Cortex of kidney (tissue), 1 donor: ENCODE data around the gene GFPT2.

ENCODE experiments used
- DNase-seq: peaks from one replicate; lab custom pipeline; 2025; lab: John Stamatoyannopoulos, UW

GFPT2 gene

DNA sequence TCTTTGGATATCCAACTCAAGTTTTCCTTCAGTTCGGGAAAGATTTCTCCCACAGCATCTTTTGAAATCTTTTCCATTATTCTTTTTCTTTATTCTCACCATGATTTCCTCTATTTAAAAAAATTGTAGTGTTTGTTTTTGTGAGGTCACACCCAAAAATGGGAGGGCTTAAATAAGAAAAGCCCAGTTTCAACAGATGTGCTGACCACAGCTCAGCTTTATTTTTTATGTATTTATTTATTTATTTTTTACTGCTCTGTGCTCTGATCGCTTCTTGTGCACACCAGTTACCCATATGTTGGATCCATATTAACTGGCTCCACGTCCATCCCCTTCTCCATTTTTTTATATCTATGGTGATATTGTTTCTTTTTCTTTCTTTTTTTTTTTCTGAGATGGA is 20.3 kb downstream of the GFPT2 start:
- DNase-seq: no peak

DNA sequence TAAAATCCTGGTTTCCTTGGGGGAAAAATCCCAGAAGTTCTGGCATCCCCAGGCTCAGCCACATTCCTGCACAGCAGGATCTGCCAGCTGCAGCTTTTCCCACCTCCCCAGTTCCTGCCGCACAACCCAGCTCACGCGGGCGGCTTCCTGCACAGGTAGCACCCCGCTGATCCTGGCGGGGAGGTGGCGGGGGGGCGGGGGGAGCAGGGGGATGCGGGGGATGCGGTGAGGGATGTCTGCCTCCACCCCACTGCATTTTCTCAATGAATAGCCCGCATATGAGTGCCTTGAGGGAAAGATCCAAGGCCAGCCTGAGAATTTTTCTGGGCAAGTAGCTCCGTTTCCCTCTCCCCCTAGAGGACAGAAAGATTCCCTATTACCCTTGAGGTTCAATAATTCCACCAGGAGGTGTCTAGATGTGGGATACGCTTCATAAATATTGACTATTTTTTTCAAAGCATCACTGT is 21.1 kb downstream of the GFPT2 start:
- no peak for DNase-seq

DNA sequence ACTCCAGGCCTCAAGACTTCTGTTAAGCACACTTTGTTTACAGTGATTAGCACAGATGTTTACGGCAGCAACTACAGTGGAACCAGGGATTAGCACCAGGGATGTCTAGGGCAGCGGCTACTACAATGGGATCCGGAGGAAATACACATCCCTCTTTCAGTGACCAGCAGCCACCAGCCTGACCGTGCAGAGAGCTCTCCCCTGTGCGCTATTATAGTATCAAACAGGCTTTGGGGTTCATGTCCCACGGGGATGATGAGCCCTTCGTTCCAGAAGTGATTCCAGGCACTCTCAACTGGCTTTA is 21.5 kb downstream of the GFPT2 start:
- DNase-seq: no peak

- no peak for DNase-seq
Observed at GRCh38 chr5:180330810-180331646, 22.1 kb downstream of the GFPT2 start.

- DNase-seq: no peak
Observed at GRCh38 chr5:180330270-180330648, 22.9 kb downstream of the GFPT2 start.

DNA sequence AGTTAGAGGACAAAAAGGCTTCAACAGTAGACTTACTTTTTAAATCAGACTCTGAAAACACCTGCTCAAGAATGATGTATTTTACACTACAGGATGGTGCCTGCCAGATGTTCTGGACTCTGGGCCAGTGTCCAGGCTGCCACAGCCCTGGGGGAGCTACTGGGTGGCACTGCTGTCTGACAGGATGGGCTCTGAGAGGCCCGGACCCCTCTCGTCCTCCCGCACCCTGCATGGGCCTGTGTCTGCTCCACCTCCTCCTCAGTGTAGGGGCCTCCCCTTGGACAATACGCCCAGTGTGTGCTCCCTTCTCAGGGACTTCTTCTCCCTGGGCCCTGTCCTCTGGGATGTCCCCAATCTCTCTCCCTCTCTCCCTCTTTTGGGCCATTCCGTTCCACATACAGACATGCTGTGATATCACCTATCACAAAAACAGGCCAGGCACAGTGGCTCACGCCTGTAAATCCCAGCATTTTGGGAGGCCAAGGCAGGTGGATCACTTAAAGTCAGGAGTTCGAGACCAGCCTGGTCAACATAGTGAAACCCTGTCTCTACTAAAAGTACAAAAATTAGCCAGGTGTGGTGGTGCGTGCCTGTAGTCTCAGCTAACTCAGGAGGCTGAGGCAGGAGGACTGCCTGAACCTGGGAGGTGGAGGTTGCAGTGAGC is 23.4 kb downstream of the GFPT2 start:
- no peak for DNase-seq

GRCh38 chr5:180329138-180329435 is 24.0 kb downstream of the GFPT2 start:
- DNase-seq: no peak

DNA sequence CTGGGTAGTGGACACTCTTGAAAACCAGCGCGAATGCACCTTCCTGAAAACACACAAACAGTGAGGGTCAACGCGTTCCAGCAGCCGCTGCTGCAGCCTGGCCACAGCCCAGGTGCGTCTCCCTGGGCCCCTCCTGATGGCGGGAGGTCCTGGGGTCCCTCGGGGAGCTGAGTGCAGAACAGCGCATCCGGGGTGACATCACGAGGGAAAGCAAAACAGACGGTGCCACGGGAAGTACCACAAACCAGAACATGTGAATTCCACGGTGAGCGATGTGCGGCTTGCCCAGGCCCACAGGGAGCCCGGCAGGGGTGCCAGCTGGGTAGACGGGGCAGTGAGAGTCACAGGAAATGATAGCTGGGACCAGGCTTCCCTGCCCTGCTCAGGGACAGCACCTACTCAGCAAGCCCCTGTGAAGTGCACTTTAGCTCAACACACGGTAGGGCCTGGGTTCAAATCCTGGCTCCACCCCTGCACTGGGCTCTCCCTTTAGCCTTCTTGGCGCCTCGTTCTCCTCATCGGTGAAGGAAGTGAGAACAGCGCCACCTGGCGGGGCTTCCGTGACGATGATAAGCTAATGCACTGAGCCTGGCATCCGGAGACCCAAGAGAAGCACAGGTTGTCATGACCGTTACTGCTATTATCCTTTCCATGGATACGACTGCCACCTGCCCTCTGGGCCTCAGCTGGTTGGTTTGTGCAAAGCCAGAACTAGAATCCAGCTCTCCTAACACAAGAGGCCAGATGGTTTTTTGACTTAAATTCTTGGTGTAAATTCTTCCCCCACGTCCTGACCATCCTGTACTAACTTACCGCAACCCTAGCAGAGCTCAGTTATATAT is 24.6 kb downstream of the GFPT2 start:
- DNase-seq: no peak

DNA sequence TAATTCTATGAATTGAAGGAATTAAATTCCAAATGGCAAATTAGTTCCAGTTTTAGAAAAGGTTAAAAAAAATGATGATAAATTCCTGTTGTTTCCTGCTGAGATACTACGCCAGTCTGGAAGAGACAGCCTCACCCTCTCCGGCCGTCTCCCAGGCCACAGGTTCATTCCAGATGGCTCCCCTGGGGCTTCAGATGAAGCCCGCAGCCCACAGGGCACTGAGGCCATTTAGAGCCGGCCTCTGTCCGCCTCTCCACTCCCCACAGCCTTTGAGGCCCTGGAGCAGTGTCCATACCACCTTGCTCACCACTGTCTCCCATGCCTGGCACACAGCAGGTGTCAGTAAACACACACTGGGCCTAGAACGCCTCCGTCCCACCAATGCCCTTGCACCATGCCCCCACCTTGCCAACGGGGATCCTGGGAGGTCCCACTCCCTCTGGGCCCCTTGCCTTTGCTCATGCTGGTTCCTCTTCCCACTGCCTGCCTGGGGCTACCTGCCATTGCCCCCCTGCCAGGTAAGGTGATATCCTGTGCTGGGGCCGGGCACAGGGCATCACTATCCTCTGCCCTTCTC is 26.1 kb downstream of the GFPT2 start:
- DNase-seq: no peak

GRCh38 chr5:180324601-180324950 is 28.6 kb downstream of the GFPT2 start:
- no peak for DNase-seq

- no peak for DNase-seq
Observed at GRCh38 chr5:180323941-180324600, 29.1 kb downstream of the GFPT2 start.

- DNase-seq: no peak
Observed at GRCh38 chr5:180323160-180323559, 30.0 kb downstream of the GFPT2 start.

GRCh38 chr5:180318456-180319089 is 34.6 kb downstream of the GFPT2 start:
- DNase-seq: no peak

GRCh38 chr5:180316586-180316985 is 36.5 kb downstream of the GFPT2 start:
- DNase-seq: no peak

GRCh38 chr5:180315762-180316212 is 37.3 kb downstream of the GFPT2 start:
- DNase-seq: no peak

DNA sequence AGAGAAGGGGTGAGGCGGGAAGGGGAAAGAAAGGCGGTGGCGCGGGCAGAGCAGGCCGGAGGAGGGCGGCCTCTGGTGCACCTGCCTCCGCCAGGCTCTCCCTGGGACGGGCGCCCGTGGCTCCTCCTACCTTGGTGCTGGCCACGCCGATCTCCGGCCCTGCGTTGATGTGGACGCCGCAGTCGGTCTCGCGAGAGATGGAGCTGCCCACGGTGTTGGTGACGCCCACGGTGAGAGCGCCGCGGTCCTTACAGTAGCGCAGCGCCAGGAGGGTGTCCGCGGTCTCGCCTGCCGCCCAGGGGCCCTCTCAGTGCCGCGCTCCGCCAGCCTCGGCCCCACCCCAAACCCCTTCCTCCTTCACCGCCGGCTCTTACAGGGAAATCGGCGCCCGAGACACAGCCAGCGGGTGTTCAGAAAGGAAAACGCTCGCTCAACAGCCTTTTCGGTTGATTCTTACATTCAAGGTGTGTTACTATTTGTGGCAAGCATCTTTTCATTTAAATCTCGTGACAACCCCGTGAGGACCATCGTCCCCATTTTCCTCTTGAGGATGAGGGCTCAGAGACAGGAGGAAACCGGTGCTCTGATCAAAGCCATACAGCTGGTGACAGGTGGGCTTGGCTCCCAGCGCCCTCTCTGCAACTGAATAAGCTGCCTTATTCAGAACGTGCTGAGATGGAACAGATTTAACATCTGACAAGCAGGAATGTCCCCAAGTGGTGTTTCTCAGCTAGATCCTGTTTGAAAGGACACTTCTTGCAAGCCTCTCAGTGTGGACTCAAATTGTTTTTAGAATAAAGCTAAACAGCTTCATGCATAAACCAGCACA is 39.2 kb downstream of the GFPT2 start:
- no peak for DNase-seq

GRCh38 chr5:180311216-180311615 is 41.9 kb downstream of the GFPT2 start:
- DNase-seq: no peak

- DNase-seq: no peak
Observed at GRCh38 chr5:180306796-180307195, 46.3 kb downstream of the GFPT2 start.

DNA sequence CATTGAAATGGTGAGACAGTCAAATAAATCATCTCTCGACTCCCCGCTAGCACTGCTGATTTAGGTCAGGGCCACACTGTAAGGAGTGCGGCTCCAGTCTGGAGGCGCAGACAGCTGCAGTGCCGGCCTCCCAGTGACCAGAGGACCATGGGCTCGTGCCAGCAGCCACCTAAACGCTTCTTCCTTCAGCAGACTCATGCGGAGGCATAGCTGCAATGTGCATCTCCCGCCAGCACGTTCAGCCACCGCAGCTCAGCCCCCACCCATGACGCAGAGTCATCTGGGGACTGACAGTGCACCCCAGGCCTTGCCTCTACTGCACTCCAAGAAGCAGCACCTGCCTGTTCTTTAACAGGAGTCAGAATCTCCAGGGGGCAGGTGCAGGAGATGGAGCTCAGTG is 47.7 kb downstream of the GFPT2 start:
- DNase-seq: no peak
